ENCODE measurements around the gene SRF.

The SRF gene

GRCh38 chr6:43217351-43217750 is 46.3 kb downstream of the SRF start:
- DNase-seq (ENCODE audit: low read depth), result no peak

- DNase-seq (ENCODE audit: low read depth), result no peak
Observed at GRCh38 chr6:43219119-43219518, 48.0 kb downstream of the SRF start.

- DNase-seq (ENCODE audit: low read depth), result no peak
Observed at GRCh38 chr6:43219814-43220213, 48.7 kb downstream of the SRF start.

GRCh38 chr6:43220439-43220951 is 49.4 kb downstream of the SRF start:
- DNase-seq (ENCODE audit: low read depth), result no peak

GRCh38 chr6:43221046-43221972 is 50.2 kb downstream of the SRF start:
- DNase-seq (ENCODE audit: low read depth), result no peak

GRCh38 chr6:43222418-43223059 is 51.5 kb downstream of the SRF start:
- DNase-seq (ENCODE audit: low read depth), result no peak

GRCh38 chr6:43223175-43223574 is 52.1 kb downstream of the SRF start:
- DNase-seq (ENCODE audit: low read depth), result no peak

GRCh38 chr6:43226192-43226851 is 55.3 kb downstream of the SRF start:
- no peak for DNase-seq (ENCODE audit: low read depth)

GRCh38 chr6:43228951-43229802 is 58.1 kb downstream of the SRF start, which contains the start of gene DNPH1:
TSS of gene DNPH1 (minus strand) at chr6:43229481. CDS start at chr6:43229456, 25 bp downstream.
- peak; percentile 32 for DNase-seq (ENCODE audit: low read depth)

- DNase-seq (ENCODE audit: low read depth), result no peak
Observed at GRCh38 chr6:43229803-43230620, 58.9 kb downstream of the SRF start.

GRCh38 chr6:43231053-43231452 is 60.0 kb downstream of the SRF start:
- DNase-seq (ENCODE audit: low read depth), result no peak

Measured in HS-5 (cell line).